NCI-H345 (cell line): ENCODE data around the gene NUMB.

ENCODE experiments used
- DNase-seq: peaks from one replicate; lab custom pipeline; 2025; lab: John Stamatoyannopoulos, UW

The NUMB gene

DNA sequence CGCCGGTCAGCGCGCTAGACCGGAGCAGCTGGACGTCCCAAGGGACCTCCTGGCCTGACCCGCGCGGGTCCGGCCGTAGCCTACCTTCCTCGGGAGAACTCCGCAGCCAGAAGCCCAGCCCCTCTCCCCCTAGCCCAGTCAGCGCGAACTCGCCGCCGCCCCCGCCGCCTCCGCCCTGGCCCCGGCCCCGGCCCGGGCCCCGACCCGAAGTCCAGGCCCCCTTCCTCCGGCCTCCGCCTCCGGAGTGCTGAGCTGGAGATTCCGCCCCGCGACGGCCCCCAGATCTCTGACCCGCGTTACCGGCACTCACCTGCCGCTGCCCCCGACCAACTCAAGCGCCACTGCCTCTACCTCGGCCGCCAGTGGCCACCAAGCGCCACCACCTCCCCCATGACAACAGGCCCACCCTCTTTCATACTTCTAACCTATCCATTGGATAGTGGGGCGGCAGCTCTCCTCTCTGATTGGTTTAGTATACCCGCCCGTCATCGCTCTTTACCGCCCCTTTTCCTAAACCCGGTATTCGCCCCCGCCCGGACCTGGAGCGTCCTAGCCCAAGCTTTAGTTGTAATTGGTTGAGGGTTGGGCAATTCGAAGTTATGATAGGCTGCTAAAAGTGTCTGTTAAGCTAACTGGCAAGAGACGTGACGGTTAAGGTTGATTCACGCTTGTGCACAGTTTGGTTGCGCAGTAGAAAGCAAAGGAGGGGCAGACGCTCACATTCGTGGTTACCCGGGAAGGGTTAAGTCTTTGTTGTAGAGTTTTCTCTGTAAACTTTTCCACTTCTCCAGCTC lies at the start of gene NUMB:
NUMB (minus strand) TSS at position 364 of the 794 bp plus-strand sequence. CDS start 102,795 bp downstream, outside the sequence.
- peak; percentile 100 for DNase-seq

- DNase-seq, result no peak
Observed at GRCh38 chr14:73503648-73504047, 45.3 kb upstream of the NUMB start.

- DNase-seq, result no peak
Observed at GRCh38 chr14:73502017-73502619, 43.8 kb upstream of the NUMB start.

DNA sequence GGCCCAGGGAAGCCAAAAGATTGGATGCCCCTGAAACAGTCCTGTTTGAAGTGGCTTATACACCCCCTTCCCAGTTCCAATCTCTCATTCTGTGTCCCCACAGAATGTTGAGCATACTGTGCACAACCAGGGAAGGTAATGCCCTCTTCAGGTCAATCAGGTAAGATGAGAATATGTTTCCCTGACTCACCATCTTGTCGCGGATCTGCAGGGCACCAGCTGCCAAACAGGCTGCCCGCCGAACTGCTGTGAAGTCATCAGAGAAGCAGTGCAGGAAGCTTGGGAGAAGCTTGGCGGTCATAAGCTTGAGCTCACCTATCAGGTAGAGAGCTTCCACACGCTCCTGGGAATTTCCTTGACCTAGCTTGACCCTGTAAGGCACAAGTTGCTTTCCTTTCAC lies 42.0 kb upstream of the NUMB start:
- no peak for DNase-seq

DNA sequence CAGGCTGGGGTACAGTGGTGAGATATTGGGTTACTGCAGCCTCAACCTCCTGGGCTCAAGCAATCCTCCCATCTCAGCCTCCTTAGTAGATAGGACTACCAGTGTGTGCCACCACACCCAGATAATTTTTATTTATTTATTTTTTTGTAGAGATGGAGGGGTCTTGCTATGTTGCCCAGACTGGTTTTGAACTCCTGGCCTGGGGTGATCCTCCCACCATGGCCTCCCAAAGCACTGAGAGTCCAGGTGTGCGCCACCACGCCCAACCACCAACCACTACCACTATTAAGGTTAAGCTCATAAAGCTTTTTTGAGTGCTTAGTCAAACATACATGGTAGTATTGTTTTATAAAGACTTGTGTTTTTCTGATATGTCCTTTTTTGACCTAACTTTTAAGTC lies 36.2 kb upstream of the NUMB start:
- DNase-seq, result no peak

- DNase-seq, result no peak
Observed at GRCh38 chr14:73492670-73493069, 34.3 kb upstream of the NUMB start.

DNA sequence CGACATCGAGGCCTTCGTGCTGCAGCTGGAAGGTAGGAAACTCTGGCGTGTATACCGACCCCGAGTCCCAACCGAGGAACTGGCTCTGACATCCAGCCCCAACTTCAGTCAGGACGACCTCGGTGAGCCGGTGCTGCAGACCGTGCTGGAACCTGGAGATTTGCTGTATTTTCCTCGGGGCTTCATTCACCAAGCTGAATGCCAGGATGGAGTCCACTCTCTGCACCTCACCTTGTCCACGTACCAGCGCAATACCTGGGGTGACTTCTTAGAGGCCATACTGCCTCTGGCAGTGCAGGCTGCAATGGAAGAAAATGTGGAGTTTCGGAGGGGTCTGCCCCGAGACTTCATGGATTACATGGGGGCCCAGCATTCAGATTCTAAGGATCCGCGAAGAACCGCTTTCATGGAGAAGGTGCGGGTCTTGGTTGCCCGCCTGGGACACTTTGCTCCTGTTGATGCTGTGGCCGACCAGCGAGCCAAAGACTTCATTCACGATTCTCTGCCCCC lies 33.8 kb upstream of the NUMB start:
- no peak for DNase-seq

DNA sequence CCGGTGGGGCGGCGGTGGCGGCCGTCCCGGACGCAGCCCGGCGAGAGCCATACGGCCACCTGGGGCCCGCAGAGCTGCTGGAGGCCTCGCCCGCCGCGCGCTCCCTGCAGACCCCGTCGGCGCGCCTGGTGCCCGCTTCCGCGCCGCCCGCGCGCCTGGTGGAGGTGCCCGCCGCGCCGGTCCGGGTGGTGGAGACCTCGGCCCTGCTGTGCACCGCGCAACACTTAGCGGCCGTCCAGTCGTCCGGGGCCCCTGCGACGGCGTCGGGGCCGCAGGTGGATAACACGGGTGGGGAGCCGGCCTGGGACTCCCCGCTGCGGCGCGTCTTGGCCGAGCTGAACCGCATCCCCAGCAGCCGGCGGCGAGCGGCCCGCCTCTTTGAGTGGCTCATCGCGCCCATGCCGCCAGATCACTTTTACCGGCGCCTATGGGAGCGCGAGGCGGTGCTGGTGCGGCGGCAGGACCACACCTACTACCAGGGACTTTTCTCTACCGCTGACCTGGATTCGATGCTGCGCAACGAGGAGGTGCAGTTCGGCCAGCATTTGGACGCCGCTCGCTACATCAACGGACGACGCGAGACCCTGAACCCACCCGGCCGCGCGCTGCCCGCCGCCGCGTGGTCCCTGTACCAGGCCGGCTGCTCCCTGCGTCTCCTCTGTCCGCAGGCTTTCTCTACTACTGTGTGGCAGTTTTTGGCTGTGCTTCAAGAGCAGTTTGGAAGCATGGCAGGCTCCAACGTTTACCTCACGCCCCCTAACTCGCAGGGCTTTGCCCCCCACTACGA lies 33.1 kb upstream of the NUMB start:
- peak; percentile 68 for DNase-seq

DNA sequence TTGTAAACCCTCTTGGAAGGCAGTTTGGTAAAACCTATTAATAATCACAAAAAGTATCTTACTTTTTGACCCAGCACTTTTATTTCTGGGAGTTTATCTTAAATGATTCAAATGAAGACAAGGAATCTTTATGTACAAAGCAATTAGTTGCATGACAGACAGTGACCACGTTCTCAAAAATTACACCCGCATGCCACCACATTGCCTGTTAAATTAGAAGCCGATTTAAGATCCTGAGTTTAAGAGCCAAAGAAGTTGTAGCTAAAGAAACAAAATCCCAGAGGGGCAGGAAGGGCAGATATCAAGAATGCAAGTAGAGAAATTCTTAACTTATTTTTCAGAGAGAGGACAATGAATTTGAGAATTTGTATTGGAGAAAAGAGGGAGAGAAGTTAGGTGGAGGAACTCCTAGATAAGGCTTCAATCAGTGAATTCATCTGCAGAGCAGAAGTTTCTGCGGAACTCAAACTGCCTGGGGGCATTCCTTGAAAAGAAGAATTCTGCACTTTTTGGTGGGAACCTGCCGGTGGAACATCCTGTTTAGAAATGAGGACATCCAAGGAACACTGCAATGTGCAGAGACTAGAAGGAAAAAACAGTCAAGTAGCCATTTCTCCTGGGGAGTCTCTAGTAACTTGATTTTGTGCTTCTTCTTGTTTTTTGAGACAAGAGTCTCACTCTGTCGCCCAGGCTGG lies 31.3 kb upstream of the NUMB start:
- no peak for DNase-seq

DNA sequence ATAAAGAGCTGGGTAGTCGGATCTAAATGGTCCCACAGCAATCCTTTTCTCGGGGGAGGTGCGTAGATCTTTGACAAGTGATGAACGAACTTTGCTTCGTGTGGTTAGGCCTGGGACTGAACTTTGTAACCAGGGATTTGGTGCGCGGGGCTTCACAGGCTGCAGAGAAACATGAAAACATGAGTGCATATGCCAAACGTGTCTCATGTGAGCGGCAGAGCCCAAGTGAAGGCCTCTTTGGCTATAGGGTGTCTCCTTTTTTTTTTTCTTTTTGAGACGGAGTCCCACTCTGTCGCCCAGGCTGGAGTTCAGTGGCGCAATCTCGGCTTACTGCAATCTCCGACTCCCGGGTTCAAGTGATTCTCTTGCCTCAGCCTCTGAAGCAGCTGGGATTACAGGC lies 20.3 kb upstream of the NUMB start:
- no peak for DNase-seq

DNA sequence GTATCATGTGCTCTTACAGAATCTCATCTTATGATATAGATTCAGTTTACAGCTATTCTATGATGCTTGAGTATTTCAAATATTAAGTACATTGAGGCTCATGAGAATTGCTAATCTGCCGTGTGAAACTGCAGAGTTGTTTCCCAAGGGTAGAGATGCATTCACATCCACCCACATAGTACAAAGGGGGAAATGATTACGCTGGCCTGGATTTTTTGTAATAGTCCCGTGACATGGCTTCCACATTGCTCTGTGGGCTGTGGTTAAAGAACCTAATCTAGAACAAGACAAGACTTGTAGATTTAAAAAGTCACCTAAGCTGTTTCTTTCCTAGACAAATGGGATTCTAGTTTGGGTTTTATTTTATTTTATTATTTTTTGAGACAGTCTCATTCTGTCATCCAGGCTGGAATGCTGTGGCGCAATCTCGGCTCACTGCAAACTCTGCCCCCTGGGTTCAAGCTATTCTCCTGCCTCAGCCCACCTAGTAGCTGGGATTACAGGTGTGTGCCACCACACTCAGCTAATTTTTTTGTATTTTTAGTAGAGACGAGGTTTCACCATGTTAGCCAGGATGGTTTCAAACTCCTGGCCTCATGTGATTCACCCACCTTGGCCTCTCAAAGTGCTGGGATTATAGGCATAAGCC lies 19.4 kb upstream of the NUMB start:
- no peak for DNase-seq

- no peak for DNase-seq
Observed at GRCh38 chr14:73476451-73476931, 18.1 kb upstream of the NUMB start.

DNA sequence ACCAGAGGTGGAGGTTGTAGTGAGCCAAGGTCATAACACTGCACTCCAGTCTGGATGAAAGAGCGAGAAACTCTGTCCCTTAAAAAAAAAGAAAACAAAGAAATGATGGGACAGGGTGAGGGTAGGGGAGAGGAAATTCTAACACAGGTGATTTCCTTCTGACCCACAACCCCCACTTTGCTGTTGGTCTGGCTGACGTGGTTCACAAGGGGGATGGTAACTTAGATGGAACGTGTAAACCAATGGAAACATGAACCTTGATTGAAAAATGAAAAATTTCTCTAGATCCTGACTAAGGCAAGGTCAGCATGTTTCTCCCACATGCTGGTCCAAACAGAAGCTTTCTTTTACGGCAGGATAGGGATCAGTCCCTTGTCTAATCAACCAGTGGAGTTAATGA lies 16.6 kb upstream of the NUMB start:
- DNase-seq, result no peak

DNA sequence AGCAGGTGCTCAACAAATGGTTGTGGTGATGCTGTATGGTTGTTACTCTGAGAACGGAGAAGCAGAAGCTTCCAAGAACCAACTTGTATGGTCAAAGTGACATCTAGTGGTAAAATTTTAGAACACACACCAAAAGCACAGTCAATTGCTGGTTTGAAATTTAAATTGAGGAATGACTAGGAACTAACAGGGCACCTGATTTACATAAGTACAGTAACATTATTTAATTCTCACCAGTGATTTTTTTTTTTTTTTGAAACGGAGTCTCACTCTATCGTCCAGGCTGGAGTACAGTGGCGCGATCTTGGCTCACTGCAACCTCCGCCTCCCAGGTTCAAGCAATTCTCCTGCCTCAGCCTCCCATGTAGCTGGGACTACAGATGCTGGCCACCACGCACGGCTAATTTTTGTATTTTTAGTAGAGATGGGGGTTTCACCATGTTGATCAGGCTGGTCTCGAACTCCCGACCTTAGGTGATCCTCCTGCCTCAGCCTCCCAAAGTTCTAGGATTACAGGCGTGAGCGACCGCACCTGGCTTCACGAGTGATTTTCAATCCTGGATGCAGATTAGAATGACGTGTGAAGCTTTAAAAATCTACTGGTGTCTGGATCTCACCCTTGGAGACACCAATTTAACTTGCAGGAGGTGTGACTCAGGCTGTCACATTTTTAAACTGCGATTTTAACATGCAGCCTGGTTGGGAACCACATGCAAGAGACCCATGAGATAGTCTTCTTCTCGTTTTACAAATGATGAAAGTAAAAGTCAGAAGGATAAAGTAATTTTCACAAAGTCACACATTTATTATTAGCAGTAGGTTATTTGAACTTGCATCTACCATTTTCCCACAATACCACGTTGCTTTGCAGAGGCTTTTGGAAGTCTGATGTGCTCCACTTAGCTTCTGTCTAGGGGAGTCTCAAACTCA lies 14.1 kb upstream of the NUMB start:
- DNase-seq, result peak; percentile 74

DNA sequence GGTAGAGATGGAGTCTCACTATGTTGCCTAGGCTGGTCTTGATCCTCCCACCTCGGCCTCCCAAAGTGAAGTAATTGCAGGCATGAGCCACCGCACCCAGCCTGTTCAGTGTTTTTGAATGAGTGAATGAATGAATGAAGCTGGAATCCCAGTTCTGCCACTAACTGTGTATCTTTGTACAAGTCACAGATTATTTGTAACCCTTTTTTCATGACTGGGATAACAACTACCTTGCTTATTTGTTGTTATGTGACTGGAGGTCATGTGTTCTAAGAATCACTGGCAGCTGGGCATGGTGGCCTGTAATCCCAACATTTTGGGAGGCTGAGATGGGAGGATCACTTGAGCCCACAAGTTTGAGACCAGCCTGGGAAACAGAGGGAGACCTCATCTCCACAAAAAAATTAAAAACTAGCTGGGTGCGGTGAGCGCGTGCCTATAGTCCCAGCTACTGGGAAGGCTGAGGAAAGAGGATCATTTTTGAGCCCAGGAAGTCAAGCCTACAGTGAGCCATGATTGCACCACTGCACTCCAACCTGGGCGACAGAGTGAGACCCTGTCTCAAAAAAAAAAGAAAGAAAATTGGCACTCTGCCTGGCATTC lies 13.3 kb upstream of the NUMB start:
- no peak for DNase-seq

GRCh38 chr14:73468828-73469375 lies 10.6 kb upstream of the NUMB start:
- DNase-seq, result no peak

DNA sequence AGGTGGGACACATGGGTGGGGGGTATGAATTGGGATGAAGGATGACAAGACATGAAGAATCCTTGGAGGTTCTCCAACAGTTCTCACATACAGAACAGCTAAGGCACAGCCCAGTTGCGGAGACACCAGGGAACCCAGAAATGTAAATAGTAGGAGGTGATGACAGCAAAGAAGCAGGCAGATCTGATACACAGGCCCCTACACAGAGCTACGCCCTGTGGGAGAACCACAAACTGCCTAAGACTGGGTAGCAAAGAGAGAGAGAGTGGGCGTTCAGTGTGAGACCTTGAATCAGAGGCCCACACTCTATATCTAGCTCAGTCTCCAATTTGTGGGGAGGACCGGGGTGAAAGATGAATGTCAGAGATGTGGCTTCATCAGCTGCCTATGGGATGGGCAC lies 9.5 kb upstream of the NUMB start:
- no peak for DNase-seq

DNA sequence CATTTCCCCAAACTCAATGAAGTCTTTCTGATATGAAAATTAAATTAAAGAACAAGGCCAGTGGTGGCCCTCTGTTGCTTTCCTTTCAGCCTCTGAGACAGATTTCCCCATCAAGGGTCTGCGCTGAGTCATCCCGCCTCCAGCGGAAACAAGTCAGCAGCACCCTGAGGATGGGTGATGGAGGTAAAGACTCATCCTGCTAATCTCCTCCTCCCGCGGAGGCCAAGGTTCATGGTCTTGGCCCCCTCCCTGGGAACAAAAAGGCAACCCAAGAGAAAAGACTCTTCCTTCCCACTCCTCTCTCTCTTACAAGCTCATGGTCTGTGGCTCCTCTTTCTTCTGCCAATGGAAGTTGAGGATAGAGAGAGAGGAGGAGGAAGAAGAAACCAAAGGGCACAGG lies 9.0 kb upstream of the NUMB start:
- no peak for DNase-seq

DNA sequence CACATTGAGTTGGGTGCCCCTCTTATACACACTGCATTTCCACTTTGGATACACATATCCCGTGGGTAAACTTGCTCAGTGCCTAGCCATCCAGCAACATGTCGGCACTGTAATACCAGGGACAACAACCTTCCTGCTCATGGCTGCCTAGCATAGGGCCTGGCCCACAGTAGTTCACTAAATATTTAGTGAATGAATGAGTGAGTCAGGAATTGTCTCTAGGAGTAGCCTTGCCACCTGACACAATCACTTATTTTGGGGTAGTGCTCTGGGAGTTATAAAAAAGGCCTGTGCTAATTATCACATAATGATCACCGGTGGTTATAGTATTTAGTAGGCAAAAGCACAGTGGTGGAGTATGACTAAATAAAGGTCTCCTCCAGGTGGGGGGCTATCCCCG lies 8.5 kb upstream of the NUMB start:
- no peak for DNase-seq
